ENCODE data around the gene SNHG17. TPM values are rescaled to one million over a fixed set of nuclear protein-coding genes. Genes with fewer than 3 reads are reported as not detected.

Gene SNHG17
- total and polyA plus RNA-seq, 10 donors, result 28.7 to 58.0 (median 43.6) TPM

DNA sequence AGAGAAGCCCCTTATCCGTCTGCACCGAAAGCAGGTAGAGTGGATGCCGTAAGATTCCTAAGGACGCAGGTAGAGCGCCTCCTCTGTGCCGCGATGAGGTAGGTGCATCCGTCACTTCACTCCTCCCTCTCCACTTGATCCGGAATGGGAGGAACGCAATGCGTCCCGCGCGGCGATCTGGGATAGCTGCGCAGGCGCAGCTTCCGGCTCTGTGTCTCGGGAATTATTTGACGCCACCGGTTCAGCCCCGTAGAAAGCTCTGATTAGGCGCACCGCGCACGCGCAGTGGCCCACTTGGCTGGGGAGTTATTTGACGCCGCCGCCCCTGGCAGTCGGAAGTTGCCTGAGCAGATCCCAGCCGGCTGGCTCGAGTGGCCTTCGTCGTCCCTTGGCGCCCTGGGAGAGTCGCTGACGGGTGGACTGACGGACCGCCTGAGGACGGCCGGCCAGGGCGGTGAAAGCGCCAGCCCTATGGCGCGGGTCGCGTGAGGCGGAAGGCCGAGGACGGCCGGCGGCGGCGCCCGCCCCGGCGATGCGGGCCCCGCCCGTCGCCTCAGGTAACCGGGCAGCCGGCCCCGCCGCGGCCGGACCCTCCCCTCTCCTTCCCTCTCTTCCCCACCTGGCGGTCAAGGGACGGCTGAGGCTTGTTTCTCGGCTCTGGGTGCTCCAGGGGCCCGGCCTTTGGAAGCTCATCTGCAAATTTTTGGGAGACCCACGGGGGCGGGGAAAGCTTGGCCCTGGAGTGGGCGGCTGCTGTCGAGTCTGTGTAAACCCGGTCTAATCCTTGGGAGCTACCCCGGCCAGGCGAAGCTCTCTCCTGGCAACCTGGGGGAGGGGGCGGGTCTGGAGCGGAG lies 37.6 kb upstream of the SNHG17 start, which contains the start of gene RALGAPB:
TSS of gene RALGAPB (plus strand) at position 331 of the 854 bp plus-strand sequence. CDS start 15,590 bp downstream, outside the sequence.
- Histone ChIP-seq H3K4me3 (peak within 1 kb of the TSS; percentile 58 to 98 (median 78)), H3K27me3 (replicated peaks in 1 of 7) (no peaks in the 10 kb centered on the region), H3K9me3 (no peaks in the 10 kb centered on the region), H3K27ac (peak within 1 kb of the TSS; percentile 76 to 96 (median 91)), H3K4me1 (peaks cover 18 to 58% (median 34%) of the 10 kb centered on the region in 6 donors), H3K36me3 (no peaks in the 10 kb centered on the region)
- intact Hi-C loops (cut with DNase I; ENCODE audit: low total_unique reads), result no loop called here
- 0 to 1% (median 1%) methylated on average over 35 to 81 of the region's 81 CpGs for WGBS, 5 donors
- peak; percentile 99 for DNase-seq
- TF ChIP-seq POLR2A (IDR thresholded peaks at IDR 0.05), result no peak
- TF ChIP-seq POLR2AphosphoS5 (IDR thresholded peaks at IDR 0.05), result peak; percentile 91 to 96 (median 95)
- TF ChIP-seq, protein P1, sequence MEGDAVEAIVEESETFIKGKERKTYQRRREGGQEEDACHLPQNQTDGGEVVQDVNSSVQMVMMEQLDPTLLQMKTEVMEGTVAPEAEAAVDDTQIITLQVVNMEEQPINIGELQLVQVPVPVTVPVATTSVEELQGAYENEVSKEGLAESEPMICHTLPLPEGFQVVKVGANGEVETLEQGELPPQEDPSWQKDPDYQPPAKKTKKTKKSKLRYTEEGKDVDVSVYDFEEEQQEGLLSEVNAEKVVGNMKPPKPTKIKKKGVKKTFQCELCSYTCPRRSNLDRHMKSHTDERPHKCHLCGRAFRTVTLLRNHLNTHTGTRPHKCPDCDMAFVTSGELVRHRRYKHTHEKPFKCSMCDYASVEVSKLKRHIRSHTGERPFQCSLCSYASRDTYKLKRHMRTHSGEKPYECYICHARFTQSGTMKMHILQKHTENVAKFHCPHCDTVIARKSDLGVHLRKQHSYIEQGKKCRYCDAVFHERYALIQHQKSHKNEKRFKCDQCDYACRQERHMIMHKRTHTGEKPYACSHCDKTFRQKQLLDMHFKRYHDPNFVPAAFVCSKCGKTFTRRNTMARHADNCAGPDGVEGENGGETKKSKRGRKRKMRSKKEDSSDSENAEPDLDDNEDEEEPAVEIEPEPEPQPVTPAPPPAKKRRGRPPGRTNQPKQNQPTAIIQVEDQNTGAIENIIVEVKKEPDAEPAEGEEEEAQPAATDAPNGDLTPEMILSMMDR (IDR thresholded peaks at IDR 0.05 in 8 of 11, conservative IDR thresholded peaks at IDR 0.05 in 3 of 11), result peak in 9 of 11 experiments; percentile 18 to 61 (median 46)

DNA sequence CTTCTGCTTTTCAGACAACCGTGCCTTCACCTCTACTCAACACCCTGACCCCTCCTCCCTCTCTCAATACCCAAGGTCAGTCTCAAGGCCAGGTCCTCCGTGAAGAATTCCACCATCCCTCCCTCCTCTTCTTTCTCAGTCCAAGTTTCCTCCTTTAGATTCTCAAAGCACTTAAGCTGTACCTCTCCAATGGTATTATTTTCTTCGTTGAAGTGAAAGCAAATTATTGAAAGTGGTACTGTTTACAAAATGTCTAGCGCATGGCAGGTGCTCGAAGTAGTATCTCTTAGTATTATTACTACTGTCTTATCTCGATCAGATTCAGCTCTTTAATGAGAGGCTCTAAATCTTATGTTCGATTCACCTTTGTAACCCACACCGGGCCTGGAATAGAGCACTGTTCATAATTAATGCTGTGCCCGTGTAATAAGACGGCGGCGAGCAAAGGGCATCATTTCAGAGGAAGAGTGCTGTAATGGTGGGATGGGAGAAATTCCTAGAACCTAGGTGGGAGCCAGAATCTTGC lies 36.9 kb upstream of the SNHG17 start:
- H3K36me3 ChIP-seq, result no peaks in the 10 kb centered on the region
- DNase-seq, result no peak
- H3K27me3 ChIP-seq (replicated peaks in 1 of 7), result no peaks in the 10 kb centered on the region
- no peak for TF ChIP-seq POLR2A (IDR thresholded peaks at IDR 0.05)
- H3K27ac ChIP-seq, result peak overlapping the region; percentile 76 to 96 (median 91)
- H3K4me1 ChIP-seq, result peaks cover 18 to 52% (median 34%) of the 10 kb centered on the region in 6 donors
- intact Hi-C loops (cut with DNase I; ENCODE audit: low total_unique reads), result no loop called here
- 21 to 33% (median 27%) methylated on average over 12 of the region's 12 CpGs for WGBS, 5 donors
- peak overlapping the region; percentile 58 to 98 (median 78) for H3K4me3 ChIP-seq
- no peaks in the 10 kb centered on the region for H3K9me3 ChIP-seq

DNA sequence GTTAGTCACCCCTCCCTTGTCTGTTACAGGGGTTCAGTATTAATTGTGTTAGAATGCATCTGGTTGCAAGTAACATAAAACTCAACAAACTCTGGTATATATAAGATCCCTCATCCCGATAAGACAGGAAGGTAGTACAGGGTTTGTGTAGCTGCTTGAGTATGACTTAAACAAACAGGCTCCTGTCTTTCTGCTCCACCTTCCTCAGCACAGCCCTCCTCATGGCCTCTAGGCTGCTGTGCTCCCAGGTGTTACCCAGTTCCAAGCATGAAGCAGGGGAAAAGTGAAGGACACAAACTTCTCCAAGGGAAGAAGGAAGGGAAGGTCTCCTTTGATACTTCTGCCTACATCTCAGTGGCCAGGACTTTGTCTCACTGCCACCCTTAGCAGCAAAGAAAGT lies 36.1 kb upstream of the SNHG17 start:
- H3K4me3 ChIP-seq, result no peak overlapping the region

DNA sequence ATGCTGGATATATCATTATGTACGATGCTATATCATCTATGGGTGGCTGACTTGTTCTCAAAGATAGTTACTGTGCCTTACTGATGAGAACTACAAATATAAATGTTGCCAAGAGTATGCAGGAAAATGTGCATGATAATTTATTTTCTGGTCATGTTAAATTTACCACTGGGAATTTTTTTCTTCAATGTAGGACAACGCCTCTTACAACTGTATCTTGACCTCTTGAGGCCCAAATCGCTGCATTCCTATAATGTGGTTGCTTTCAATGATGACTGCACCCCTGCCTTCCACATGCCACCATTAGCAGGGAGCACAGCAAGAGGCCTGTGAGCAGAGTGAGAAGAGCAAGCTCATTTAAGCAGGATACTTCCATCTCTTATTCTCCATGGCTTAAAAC lies 31.9 kb upstream of the SNHG17 start:
- TF ChIP-seq POLR2A (IDR thresholded peaks at IDR 0.05), result no peak
- no peak for TF ChIP-seq POLR2AphosphoS5 (IDR thresholded peaks at IDR 0.05)
- TF ChIP-seq, protein P1 (IDR thresholded peaks at IDR 0.05 in 8 of 11, conservative IDR thresholded peaks at IDR 0.05 in 3 of 11), result no peak
- WGBS, 5 donors, result 78 to 89% (median 81%) methylated on average over 3 of the region's 3 CpGs
- Histone ChIP-seq H3K27me3 (replicated peaks in 1 of 7) (no peaks in the 10 kb centered on the region), H3K4me1 (peaks cover 0 to 7% (median 1%) of the 10 kb centered on the region in 6 donors), H3K36me3 (no peaks in the 10 kb centered on the region), H3K4me3 (no peak overlapping the region), H3K27ac (no peak overlapping the region), H3K9me3 (no peaks in the 10 kb centered on the region)
- DNase-seq, result no peak
- intact Hi-C loops (cut with DNase I; ENCODE audit: low total_unique reads), result no loop called here

More for the DNA sequence above, 36.1 kb upstream of the SNHG17 start:
- Histone ChIP-seq H3K36me3 (no peaks in the 10 kb centered on the region), H3K4me1 (peaks cover 18 to 44% (median 32%) of the 10 kb centered on the region in 6 donors), H3K27me3 (replicated peaks in 1 of 7) (no peaks in the 10 kb centered on the region), H3K27ac (peak overlapping the region in 5 of 8 donors; percentile 12 to 96 (median 93)), H3K9me3 (no peaks in the 10 kb centered on the region)
- no peak for DNase-seq
- whole genome bisulfite sequencing, 5 donors, result 76 to 91% (median 88%) methylated on average over 1 of the region's 1 CpG
- intact Hi-C loops (cut with DNase I; ENCODE audit: low total_unique reads), result no loop called here
- TF ChIP-seq, protein P1 (IDR thresholded peaks at IDR 0.05 in 8 of 11, conservative IDR thresholded peaks at IDR 0.05 in 3 of 11), result no peak
- TF ChIP-seq POLR2AphosphoS5 (IDR thresholded peaks at IDR 0.05) (no peak), POLR2A (IDR thresholded peaks at IDR 0.05) (no peak)
